Nephron (organoid): ENCODE data around the gene DDX28.

ENCODE experiments used
- H3K27ac Mint-ChIP-seq, 3 experiments: 2 replicates each; pipeline ENCODE4 v1.8.0; 2020; ENCODE audit warnings: mixed read lengths in 3 of 3, mild to moderate bottlenecking in 2 of 3, moderate library complexity in 1 of 3
- H3K27me3 Mint-ChIP-seq: 2 replicates; pipeline ENCODE4 v1.8.0; 2021; ENCODE audit warnings: low read depth, mild to moderate bottlenecking, moderate library complexity, mixed read lengths
- H3K36me3 Mint-ChIP-seq: 2 replicates; pipeline ENCODE4 v1.8.0; 2020; ENCODE audit warnings: low read depth, mixed read lengths
- H3K4me1 Mint-ChIP-seq: 2 replicates; pipeline ENCODE4 v1.8.0; 2020; ENCODE audit warnings: mixed read lengths
- H3K4me3 Mint-ChIP-seq, 3 experiments: 2 replicates each; pipeline ENCODE4 v1.8.0; 2020; ENCODE audit warnings: mild to moderate bottlenecking in 3 of 3, mixed read lengths in 3 of 3, moderate library complexity in 2 of 3
- H3K9me3 Mint-ChIP-seq: 2 replicates; pipeline ENCODE4 v1.8.0; 2020; ENCODE audit warnings: mixed read lengths
- TF ChIP-seq, protein P1 (sequence below), 3 experiments: fragments of 200-600 bp; sonication (generic); IDR thresholded peaks; one replicate each; pipeline ENCODE4 v1.5.0; 2021; ENCODE audit warnings: antibody characterized with exemption in 3 of 3; ENCODE audit not compliant: unreplicated experiment in 3 of 3

DDX28 gene

DNA sequence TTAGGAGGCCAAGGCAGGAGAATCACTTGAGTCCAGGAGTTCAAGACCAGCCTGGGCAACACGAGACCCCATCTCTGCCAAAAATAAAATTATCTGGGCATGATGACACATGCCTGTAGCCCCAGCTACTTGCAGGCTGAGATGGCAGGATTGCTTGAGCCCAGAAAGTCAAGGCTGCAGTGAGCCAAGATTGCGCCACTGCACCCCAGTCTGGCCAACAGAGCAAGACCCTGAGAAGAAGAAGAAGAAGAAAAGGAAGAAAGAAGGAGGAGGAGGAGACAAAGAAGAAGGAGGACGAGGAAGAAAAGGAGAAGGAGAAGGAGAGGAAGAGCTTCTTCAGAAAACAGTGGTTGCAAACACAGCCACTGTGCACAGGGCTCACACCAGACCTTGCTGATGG lies 34.4 kb downstream of the DDX28 start:
- TF ChIP-seq, protein P1, sequence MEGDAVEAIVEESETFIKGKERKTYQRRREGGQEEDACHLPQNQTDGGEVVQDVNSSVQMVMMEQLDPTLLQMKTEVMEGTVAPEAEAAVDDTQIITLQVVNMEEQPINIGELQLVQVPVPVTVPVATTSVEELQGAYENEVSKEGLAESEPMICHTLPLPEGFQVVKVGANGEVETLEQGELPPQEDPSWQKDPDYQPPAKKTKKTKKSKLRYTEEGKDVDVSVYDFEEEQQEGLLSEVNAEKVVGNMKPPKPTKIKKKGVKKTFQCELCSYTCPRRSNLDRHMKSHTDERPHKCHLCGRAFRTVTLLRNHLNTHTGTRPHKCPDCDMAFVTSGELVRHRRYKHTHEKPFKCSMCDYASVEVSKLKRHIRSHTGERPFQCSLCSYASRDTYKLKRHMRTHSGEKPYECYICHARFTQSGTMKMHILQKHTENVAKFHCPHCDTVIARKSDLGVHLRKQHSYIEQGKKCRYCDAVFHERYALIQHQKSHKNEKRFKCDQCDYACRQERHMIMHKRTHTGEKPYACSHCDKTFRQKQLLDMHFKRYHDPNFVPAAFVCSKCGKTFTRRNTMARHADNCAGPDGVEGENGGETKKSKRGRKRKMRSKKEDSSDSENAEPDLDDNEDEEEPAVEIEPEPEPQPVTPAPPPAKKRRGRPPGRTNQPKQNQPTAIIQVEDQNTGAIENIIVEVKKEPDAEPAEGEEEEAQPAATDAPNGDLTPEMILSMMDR (IDR thresholded peaks at IDR 0.05; ENCODE audit: unreplicated experiment in 3 of 3) = no peak
- Mint-ChIP-seq H3K4me3 (no peak overlapping the region), H3K27me3 (peaks cover under 1% of the 10 kb centered on the region), H3K9me3 (no peaks in the 10 kb centered on the region), H3K27ac (no peak overlapping the region), H3K4me1 (peaks cover 14% of the 10 kb centered on the region), H3K36me3 (no peaks in the 10 kb centered on the region)

GRCh38 chr16:67987460-67988160 lies 35.4 kb downstream of the DDX28 start:
- no peaks in the 10 kb centered on the region for H3K27me3 Mint-ChIP-seq
- peak overlapping the region in 1 of 3 experiments; percentile 15 for H3K27ac Mint-ChIP-seq
- no peaks in the 10 kb centered on the region for H3K36me3 Mint-ChIP-seq
- TF ChIP-seq, protein P1 (IDR thresholded peaks at IDR 0.05; ENCODE audit: unreplicated experiment in 3 of 3) = no peak
- no peak overlapping the region for H3K4me3 Mint-ChIP-seq
- peaks cover 3% of the 10 kb centered on the region for H3K9me3 Mint-ChIP-seq
- peaks cover 22% of the 10 kb centered on the region for H3K4me1 Mint-ChIP-seq

DNA sequence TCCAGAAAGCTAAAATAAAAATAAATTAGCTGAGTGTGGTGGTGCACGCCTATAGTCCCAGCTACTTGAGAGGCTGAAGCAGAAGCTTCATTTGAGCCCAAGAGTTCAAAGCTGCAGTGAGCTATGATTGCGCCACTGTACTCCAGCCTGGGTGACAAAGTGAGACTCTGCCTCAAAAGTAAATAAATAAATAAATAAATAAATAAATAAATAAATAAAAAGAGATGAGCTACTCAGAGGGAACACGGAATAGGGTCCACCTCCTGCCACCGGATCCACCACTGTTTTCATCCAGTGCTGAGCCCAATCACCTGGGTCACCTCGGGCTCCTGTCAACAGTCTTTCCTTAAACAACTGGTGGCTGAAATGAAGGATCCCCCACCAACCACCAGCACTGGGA lies 36.1 kb downstream of the DDX28 start:
- peaks cover 22% of the 10 kb centered on the region for H3K4me1 Mint-ChIP-seq
- TF ChIP-seq, protein P1 (IDR thresholded peaks at IDR 0.05; ENCODE audit: unreplicated experiment in 3 of 3) = no peak
- peaks cover 3% of the 10 kb centered on the region for H3K9me3 Mint-ChIP-seq
- no peaks in the 10 kb centered on the region for H3K27me3 Mint-ChIP-seq
- H3K4me3 Mint-ChIP-seq = no peak overlapping the region
- H3K36me3 Mint-ChIP-seq = no peaks in the 10 kb centered on the region
- H3K27ac Mint-ChIP-seq = no peak overlapping the region

DNA sequence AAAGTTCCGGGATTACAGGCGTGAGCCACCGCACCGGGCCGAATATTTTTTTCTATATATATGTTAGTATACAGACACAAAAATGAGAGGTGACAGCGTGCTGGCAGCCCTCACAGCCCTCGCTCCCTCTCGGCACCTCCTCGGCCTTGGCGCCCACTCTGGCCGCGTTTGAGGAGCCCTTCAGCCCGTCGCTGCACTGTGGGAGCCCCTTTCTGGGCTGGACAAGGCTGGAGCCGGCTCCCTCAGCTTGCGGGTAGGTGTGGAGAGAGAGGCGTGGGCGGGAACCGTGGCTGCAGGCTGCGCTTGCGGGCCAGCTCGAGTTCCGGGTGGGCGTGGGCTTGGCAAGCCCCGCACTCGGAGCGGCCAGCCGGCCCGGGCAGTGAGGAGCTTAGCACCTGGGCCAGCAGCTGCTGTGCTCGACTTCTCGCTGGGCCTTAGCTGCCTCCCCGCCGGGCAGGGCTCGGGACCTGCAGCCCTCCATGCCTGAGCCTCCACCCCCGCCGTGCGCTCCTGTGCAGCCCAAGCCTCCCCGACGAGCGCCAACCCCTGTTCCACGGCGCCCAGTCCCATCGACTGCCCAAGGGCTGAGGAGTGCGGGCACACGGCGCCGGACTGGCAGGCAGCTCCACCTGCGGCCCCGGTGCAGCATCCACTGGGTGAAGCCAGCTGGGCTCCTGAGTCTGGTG lies 40.9 kb downstream of the DDX28 start:
- Mint-ChIP-seq H3K27ac (no peak overlapping the region), H3K36me3 (no peaks in the 10 kb centered on the region), H3K27me3 (peaks cover 3% of the 10 kb centered on the region), H3K4me3 (no peak overlapping the region), H3K4me1 (peaks cover 15% of the 10 kb centered on the region), H3K9me3 (peaks cover 3% of the 10 kb centered on the region)
- TF ChIP-seq, protein P1 (IDR thresholded peaks at IDR 0.05; ENCODE audit: unreplicated experiment in 3 of 3) = no peak

- Mint-ChIP-seq H3K4me1 (peaks cover 14% of the 10 kb centered on the region), H3K9me3 (peaks cover 3% of the 10 kb centered on the region), H3K36me3 (no peaks in the 10 kb centered on the region), H3K4me3 (no peak within 1 kb of the TSS), H3K27ac (no peak within 1 kb of the TSS), H3K27me3 (peaks cover 15% of the 10 kb centered on the region)
- TF ChIP-seq, protein P1 (IDR thresholded peaks at IDR 0.05; ENCODE audit: unreplicated experiment in 3 of 3) = no peak
These were observed 42.9 kb downstream of the DDX28 start, which contains the start of gene DPEP3 for GRCh38 chr16:67979955-67980678. TSS of gene DPEP3 (minus strand) at chr16:67980499. CDS start at chr16:67980380, 119 bp downstream.
